Left ventricle myocardium inferior (tissue), 1 donor: ENCODE measurements around the gene COPS3. TPM values are rescaled to one million over a fixed set of nuclear protein-coding genes. Genes with fewer than 3 reads are reported as not detected.

ENCODE experiments used
- DNase-seq: peaks from one replicate; pipeline ENCODE4 v3.0.0-alpha.2; 2020
- H3K27ac ChIP-seq: fragments of 200-600 bp; replicated peaks from 2 replicates; pipeline ENCODE4 v1.8.0; 2021
- H3K27me3 ChIP-seq: fragments of 200-600 bp; 2 replicates; pipeline ENCODE4 v1.8.0; 2021; ENCODE audit warnings: low read depth
- H3K36me3 ChIP-seq: fragments of 200-600 bp; 2 replicates; pipeline ENCODE4 v1.8.0; 2021
- H3K4me1 ChIP-seq: fragments of 200-600 bp; 2 replicates; pipeline ENCODE4 v1.8.0; 2021
- H3K4me3 ChIP-seq: fragments of 200-600 bp; 2 replicates; pipeline ENCODE4 v1.8.0; 2021; ENCODE audit warnings: mild to moderate bottlenecking, moderate library complexity
- H3K9me3 ChIP-seq: fragments of 200-600 bp; replicated peaks from 2 replicates; pipeline ENCODE4 v1.8.0; 2021
- intact Hi-C: fragments of 100-400 bp; cut with micrococcal nuclease; formaldehyde crosslinking; loops from one replicate; pipeline ENCODE4 v1.11.0; 2022
- total RNA-seq: library from RNA; stranded (reverse); fragmentation: NEBNext Ultra II Directional; extraction: Animal tissue kit (Norgen Biotek cat#: 25700); gene quantifications from one replicate; pipeline ENCODE4 v1.2.1, GENCODE V29; 2021
- TF ChIP-seq, protein P1 (sequence below): fragments of 200-600 bp; IDR thresholded peaks from 2 replicates; pipeline ENCODE4 v1.8.0; 2021; ENCODE audit warnings: antibody characterized with exemption, mild to moderate bottlenecking, borderline replicate concordance
- donor health status: DM: no; HTN: yes; CAD: no; lungs with severe emphysema.

The COPS3 gene
- total RNA-seq, 1 donor from 2014 or later = 74.2 TPM

GRCh38 chr17:17201271-17201670 lies 79.8 kb downstream of the COPS3 start:
- intact Hi-C loops = no loop called here
- no peaks in the 10 kb centered on the region for H3K36me3 ChIP-seq
- DNase-seq = no peak
- no peaks in the 10 kb centered on the region for H3K27me3 ChIP-seq
- H3K4me1 ChIP-seq = peaks cover 63% of the 10 kb centered on the region
- TF ChIP-seq, protein P1, sequence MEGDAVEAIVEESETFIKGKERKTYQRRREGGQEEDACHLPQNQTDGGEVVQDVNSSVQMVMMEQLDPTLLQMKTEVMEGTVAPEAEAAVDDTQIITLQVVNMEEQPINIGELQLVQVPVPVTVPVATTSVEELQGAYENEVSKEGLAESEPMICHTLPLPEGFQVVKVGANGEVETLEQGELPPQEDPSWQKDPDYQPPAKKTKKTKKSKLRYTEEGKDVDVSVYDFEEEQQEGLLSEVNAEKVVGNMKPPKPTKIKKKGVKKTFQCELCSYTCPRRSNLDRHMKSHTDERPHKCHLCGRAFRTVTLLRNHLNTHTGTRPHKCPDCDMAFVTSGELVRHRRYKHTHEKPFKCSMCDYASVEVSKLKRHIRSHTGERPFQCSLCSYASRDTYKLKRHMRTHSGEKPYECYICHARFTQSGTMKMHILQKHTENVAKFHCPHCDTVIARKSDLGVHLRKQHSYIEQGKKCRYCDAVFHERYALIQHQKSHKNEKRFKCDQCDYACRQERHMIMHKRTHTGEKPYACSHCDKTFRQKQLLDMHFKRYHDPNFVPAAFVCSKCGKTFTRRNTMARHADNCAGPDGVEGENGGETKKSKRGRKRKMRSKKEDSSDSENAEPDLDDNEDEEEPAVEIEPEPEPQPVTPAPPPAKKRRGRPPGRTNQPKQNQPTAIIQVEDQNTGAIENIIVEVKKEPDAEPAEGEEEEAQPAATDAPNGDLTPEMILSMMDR = no peak
- H3K4me3 ChIP-seq = no peak overlapping the region
- no peaks in the 10 kb centered on the region for H3K9me3 ChIP-seq
- peak overlapping the region; percentile 87 for H3K27ac ChIP-seq

- Histone ChIP-seq H3K27me3 (no peaks in the 10 kb centered on the region), H3K4me1 (peaks cover 59% of the 10 kb centered on the region), H3K4me3 (no peak overlapping the region), H3K36me3 (no peaks in the 10 kb centered on the region), H3K9me3 (no peaks in the 10 kb centered on the region), H3K27ac (peak overlapping the region; percentile 87)
- DNase-seq = no peak
- intact Hi-C loops = no loop called here
- TF ChIP-seq, protein P1 = no peak
Measured at GRCh38 chr17:17200831-17201230, 80.2 kb downstream of the COPS3 start.

DNA sequence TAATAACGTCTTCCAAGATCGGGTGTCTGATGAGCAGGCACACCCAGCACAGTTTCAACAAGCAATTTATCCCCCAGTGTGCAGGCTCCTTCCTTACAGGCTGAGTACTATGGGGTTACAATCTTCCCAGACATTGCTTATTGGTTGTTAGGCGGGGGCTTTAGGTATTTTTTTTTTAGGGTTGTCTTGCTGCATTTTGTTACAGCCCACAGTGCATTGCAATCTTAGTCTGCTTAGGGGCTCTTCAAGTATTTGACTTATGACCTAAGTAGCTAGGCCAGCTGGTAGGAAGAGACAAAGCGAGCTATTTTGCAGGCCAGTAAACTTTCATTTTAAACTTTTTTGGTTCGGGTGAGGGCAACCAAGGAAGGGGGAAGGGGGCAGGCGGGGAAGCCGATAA lies 80.7 kb downstream of the COPS3 start:
- intact Hi-C loops = no loop called here
- Histone ChIP-seq H3K4me1 (peaks cover 53% of the 10 kb centered on the region), H3K27ac (peak overlapping the region; percentile 87)

GRCh38 chr17:17198281-17198680 lies 82.8 kb downstream of the COPS3 start:
- no peak overlapping the region for H3K27ac ChIP-seq
- no peaks in the 10 kb centered on the region for H3K9me3 ChIP-seq
- no peaks in the 10 kb centered on the region for H3K27me3 ChIP-seq
- peaks cover 33% of the 10 kb centered on the region for H3K4me1 ChIP-seq
- H3K36me3 ChIP-seq = no peaks in the 10 kb centered on the region
- no peak overlapping the region for H3K4me3 ChIP-seq
- TF ChIP-seq, protein P1 = no peak
- DNase-seq = no peak
- intact Hi-C loops = no loop called here

More for the DNA sequence above, 80.7 kb downstream of the COPS3 start:
- H3K9me3 ChIP-seq = no peaks in the 10 kb centered on the region
- TF ChIP-seq, protein P1 = no peak
- no peaks in the 10 kb centered on the region for H3K36me3 ChIP-seq
- H3K4me3 ChIP-seq = no peak overlapping the region
- H3K27me3 ChIP-seq = no peaks in the 10 kb centered on the region
- no peak for DNase-seq

DNA sequence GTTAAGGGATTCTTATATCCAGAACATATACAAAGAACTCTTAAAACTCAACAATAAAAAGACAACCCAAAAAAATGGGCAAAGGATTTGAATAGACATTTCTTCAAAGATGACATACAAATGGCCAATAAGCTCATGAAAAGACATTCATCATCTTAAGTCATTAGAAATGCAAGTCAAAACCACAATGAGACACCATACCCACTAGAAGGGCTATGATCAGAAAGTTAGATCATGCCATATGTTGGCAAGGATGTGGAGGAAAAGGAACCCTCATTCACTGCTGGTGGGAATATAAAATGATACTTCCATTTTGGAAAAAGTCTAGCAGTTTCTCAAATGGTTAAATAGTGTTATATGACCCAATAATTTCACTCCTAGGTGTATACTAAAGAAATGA lies 84.3 kb downstream of the COPS3 start:
- Histone ChIP-seq H3K27ac (no peak overlapping the region), H3K4me3 (no peak overlapping the region), H3K27me3 (no peaks in the 10 kb centered on the region), H3K9me3 (no peaks in the 10 kb centered on the region), H3K4me1 (peaks cover 32% of the 10 kb centered on the region), H3K36me3 (no peaks in the 10 kb centered on the region)
- TF ChIP-seq, protein P1 = no peak
- no peak for DNase-seq
- intact Hi-C loops = no loop called here

Other genes with a start within 250 kb of the COPS3 start
- 350 TPM for gene MPRIP, start 238.8 kb downstream of the COPS3 start, total RNA-seq
- 7.3 TPM for gene PLD6, start 74.9 kb downstream of the COPS3 start, total RNA-seq
- 46.6 TPM for gene FLCN, start 44.1 kb downstream of the COPS3 start, total RNA-seq
- gene NT5M, start 22.1 kb upstream of the COPS3 start, total RNA-seq = 11.2 TPM
- 34.1 TPM for gene MED9, start 195.8 kb upstream of the COPS3 start, total RNA-seq
- 25.4 TPM for gene RASD1, start 215.1 kb upstream of the COPS3 start, total RNA-seq